Neural cell (in vitro differentiated cells): Measurements from ENCODE around the gene TNFRSF13B. TPM values are rescaled to one million over a fixed set of nuclear protein-coding genes. Genes with fewer than 3 reads are reported as not detected.

ENCODE experiments used
- H2AFZ ChIP-seq: fragments of 200-600, 300-800 bp; sonication (generic), shearing (Covaris generic); 2 replicates; pipeline ENCODE4 v1.6.0; 2014; ENCODE audit warnings: low read depth, mild to moderate bottlenecking, antibody characterized with exemption, low read length, moderate library complexity
- H3F3A ChIP-seq: fragments of 200-600 bp; shearing (Covaris generic); 2 replicates; pipeline ENCODE4 v1.6.1; 2016; ENCODE audit warnings: mild to moderate bottlenecking, moderate library complexity, mixed read lengths, antibody characterized with exemption, low read length; ENCODE audit not compliant: insufficient read depth, poor library complexity, severe bottlenecking
- H3K27ac ChIP-seq: fragments of 200-600, 300-800 bp; sonication (generic), shearing (Covaris generic); 2 replicates; pipeline ENCODE4 v1.5.1; 2014; ENCODE audit warnings: mild to moderate bottlenecking, low read length, moderate library complexity
- H3K27me3 ChIP-seq: fragments of 300-800, 200-600 bp; sonication (generic), shearing (Covaris generic); 2 replicates; pipeline ENCODE4 v1.6.0; 2014; ENCODE audit warnings: mild to moderate bottlenecking, low read depth, low read length, moderate library complexity; ENCODE audit not compliant: insufficient read depth
- H3K36me3 ChIP-seq: fragments of 300-800, 200-600 bp; sonication (generic), shearing (Covaris generic); 2 replicates; pipeline ENCODE4 v1.5.1; 2014; ENCODE audit warnings: mild to moderate bottlenecking, antibody characterized with exemption, low read length, moderate library complexity; ENCODE audit not compliant: insufficient read depth
- H3K4me2 ChIP-seq: fragments of 300-800, 200-600 bp; sonication (generic), shearing (Covaris generic); 2 replicates; pipeline ENCODE4 v1.6.0; 2014; ENCODE audit warnings: mild to moderate bottlenecking, low read length
- H3K4me3 ChIP-seq: fragments of 300-800, 200-600 bp; sonication (generic), shearing (Covaris generic); 2 replicates; pipeline ENCODE4 v1.5.1; 2014; ENCODE audit warnings: mild to moderate bottlenecking, low read length, moderate library complexity
- H3K79me2 ChIP-seq: fragments of 200-600 bp; shearing (Covaris generic); replicated peaks from 2 replicates; pipeline ENCODE4 v1.6.0; 2014; ENCODE audit warnings: mild to moderate bottlenecking, low read length, moderate library complexity; ENCODE audit not compliant: insufficient read depth
- H3K9ac ChIP-seq: fragments of 300-800, 200-600 bp; sonication (generic), shearing (Covaris generic); 2 replicates; pipeline ENCODE4 v1.6.1; 2016; ENCODE audit warnings: mild to moderate bottlenecking, low read length, mixed read lengths
- H3K9me2 ChIP-seq: fragments of 200-600 bp; shearing (Covaris generic); 2 replicates; pipeline ENCODE4 v1.6.1; 2016; ENCODE audit warnings: mild to moderate bottlenecking, low read length, mixed read lengths; ENCODE audit not compliant: insufficient read depth
- H3K9me3 ChIP-seq: fragments of 200-600, 300-800 bp; sonication (generic), shearing (Covaris generic); 2 replicates; pipeline ENCODE4 v1.6.1; 2016; ENCODE audit warnings: mild to moderate bottlenecking, mixed run types, low read length, moderate library complexity, mixed read lengths
- H4K20me1 ChIP-seq: fragments of 200-600 bp; shearing (Covaris generic); 2 replicates; pipeline ENCODE4 v1.6.1; 2016; ENCODE audit warnings: mild to moderate bottlenecking, mixed run types; ENCODE audit not compliant: insufficient read depth
- EP300 ChIP-seq: fragments of 450-650 bp; conservative IDR thresholded peaks from 2 replicates; pipeline ENCODE4 v1.6.1; 2014; ENCODE audit warnings: antibody characterized with exemption, mild to moderate bottlenecking, moderate library complexity; ENCODE audit not compliant: poor library complexity, severe bottlenecking
- EZH2 ChIP-seq: fragments of 200-600, 300-800 bp; shearing (Covaris generic), sonication (generic); IDR thresholded peaks from 2 replicates; pipeline ENCODE4 v1.6.1; 2014; ENCODE audit warnings: antibody characterized with exemption, low read length, borderline replicate concordance, mild to moderate bottlenecking; ENCODE audit not compliant: insufficient read depth, poor library complexity, severe bottlenecking
- MXI1 ChIP-seq: fragments of 450-650 bp; conservative IDR thresholded peaks from 2 replicates; pipeline ENCODE4 v1.6.1; 2014; ENCODE audit warnings: antibody characterized with exemption, mild to moderate bottlenecking; ENCODE audit not compliant: poor library complexity, severe bottlenecking
- POLR2AphosphoS5 ChIP-seq: IDR thresholded peaks from 2 replicates; pipeline ENCODE4 v1.6.1; 2012
- RAD21 ChIP-seq: fragments of 450-650 bp; conservative IDR thresholded peaks from 2 replicates; pipeline ENCODE4 v1.6.1; 2014; ENCODE audit warnings: antibody characterized with exemption, mild to moderate bottlenecking, moderate library complexity
- SMC3 ChIP-seq: fragments of 450-650 bp; conservative IDR thresholded peaks from 2 replicates; pipeline ENCODE4 v1.6.1; 2014; ENCODE audit warnings: antibody characterized with exemption, mild to moderate bottlenecking, moderate library complexity; ENCODE audit not compliant: poor library complexity
- TAF1 ChIP-seq: IDR thresholded peaks from 2 replicates; pipeline ENCODE4 v1.6.1; 2012; ENCODE audit warnings: low read depth
- polyA plus RNA-seq: library from polyadenylated mRNA; depleted of rRNA; stranded (reverse); fragments of >200 nt; gene quantifications from 2 replicates; pipeline ENCODE4 v1.2.3, GENCODE V29; 2014
- TF ChIP-seq, protein P1 (sequence below): IDR thresholded peaks from 2 replicates; pipeline ENCODE4 v1.6.1; 2012; ENCODE audit warnings: borderline replicate concordance
- TF ChIP-seq, protein P2 (sequence below): fragments of 450-650 bp; IDR thresholded peaks from 2 replicates; pipeline ENCODE4 v1.5.1; 2014; ENCODE audit warnings: antibody characterized with exemption, mild to moderate bottlenecking, moderate library complexity; ENCODE audit not compliant: poor library complexity, severe bottlenecking

TNFRSF13B gene
- polyA plus RNA-seq, 1 donor from 2014 or later = not detected

- no peak overlapping the region for H3K27ac ChIP-seq
- no peak overlapping the region for H2AFZ ChIP-seq
- no peak overlapping the region for H3K4me2 ChIP-seq
- no peak overlapping the region for H3K4me3 ChIP-seq
- no peaks in the 10 kb centered on the region for H3F3A ChIP-seq
- TF ChIP-seq MXI1 (no peak), EZH2 (no peak), TAF1 (no peak), RAD21 (no peak), EP300 (no peak)
- TF ChIP-seq, protein P1, sequence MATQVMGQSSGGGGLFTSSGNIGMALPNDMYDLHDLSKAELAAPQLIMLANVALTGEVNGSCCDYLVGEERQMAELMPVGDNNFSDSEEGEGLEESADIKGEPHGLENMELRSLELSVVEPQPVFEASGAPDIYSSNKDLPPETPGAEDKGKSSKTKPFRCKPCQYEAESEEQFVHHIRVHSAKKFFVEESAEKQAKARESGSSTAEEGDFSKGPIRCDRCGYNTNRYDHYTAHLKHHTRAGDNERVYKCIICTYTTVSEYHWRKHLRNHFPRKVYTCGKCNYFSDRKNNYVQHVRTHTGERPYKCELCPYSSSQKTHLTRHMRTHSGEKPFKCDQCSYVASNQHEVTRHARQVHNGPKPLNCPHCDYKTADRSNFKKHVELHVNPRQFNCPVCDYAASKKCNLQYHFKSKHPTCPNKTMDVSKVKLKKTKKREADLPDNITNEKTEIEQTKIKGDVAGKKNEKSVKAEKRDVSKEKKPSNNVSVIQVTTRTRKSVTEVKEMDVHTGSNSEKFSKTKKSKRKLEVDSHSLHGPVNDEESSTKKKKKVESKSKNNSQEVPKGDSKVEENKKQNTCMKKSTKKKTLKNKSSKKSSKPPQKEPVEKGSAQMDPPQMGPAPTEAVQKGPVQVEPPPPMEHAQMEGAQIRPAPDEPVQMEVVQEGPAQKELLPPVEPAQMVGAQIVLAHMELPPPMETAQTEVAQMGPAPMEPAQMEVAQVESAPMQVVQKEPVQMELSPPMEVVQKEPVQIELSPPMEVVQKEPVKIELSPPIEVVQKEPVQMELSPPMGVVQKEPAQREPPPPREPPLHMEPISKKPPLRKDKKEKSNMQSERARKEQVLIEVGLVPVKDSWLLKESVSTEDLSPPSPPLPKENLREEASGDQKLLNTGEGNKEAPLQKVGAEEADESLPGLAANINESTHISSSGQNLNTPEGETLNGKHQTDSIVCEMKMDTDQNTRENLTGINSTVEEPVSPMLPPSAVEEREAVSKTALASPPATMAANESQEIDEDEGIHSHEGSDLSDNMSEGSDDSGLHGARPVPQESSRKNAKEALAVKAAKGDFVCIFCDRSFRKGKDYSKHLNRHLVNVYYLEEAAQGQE = no peak
- no peaks in the 10 kb centered on the region for H3K36me3 ChIP-seq
- H3K9ac ChIP-seq = no peak overlapping the region
- no peaks in the 10 kb centered on the region for H3K79me2 ChIP-seq
- no peaks in the 10 kb centered on the region for H3K9me3 ChIP-seq
- no peaks in the 10 kb centered on the region for H3K9me2 ChIP-seq
- H3K27me3 ChIP-seq = no peaks in the 10 kb centered on the region
- H4K20me1 ChIP-seq = no peaks in the 10 kb centered on the region
Measured at GRCh38 chr17:16987066-16987829, 15.3 kb upstream of the TNFRSF13B start.

DNA sequence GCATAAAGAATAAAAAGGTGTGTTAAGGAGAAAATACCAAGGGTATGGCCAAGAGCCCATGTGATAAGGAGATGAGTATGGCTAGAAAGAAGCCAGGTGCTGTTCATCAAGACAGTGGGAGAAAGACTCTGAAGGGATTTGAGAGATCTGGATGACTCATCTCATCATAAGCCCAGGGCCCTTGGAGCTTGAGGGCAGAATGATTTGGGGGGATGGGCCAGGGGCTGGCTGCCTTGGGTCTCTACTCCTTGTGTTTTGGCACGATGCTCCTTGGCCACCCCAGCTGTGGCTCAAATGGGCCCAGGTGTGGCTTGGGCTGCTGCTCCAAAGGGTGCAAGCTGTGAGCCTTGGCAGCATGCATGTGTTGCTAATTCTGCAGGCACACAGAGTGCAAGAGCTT is 14.5 kb upstream of the TNFRSF13B start:
- no peak overlapping the region for H3K4me3 ChIP-seq
- H3F3A ChIP-seq = no peaks in the 10 kb centered on the region
- TF ChIP-seq, protein P1 = no peak
- TF ChIP-seq SMC3 = no peak
- TF ChIP-seq POLR2AphosphoS5 = no peak
- TF ChIP-seq RAD21 = no peak
- TF ChIP-seq, protein P2, sequence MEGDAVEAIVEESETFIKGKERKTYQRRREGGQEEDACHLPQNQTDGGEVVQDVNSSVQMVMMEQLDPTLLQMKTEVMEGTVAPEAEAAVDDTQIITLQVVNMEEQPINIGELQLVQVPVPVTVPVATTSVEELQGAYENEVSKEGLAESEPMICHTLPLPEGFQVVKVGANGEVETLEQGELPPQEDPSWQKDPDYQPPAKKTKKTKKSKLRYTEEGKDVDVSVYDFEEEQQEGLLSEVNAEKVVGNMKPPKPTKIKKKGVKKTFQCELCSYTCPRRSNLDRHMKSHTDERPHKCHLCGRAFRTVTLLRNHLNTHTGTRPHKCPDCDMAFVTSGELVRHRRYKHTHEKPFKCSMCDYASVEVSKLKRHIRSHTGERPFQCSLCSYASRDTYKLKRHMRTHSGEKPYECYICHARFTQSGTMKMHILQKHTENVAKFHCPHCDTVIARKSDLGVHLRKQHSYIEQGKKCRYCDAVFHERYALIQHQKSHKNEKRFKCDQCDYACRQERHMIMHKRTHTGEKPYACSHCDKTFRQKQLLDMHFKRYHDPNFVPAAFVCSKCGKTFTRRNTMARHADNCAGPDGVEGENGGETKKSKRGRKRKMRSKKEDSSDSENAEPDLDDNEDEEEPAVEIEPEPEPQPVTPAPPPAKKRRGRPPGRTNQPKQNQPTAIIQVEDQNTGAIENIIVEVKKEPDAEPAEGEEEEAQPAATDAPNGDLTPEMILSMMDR = no peak
- no peak for TF ChIP-seq EP300
- no peak for TF ChIP-seq TAF1
- no peak for TF ChIP-seq MXI1
- H4K20me1 ChIP-seq = no peaks in the 10 kb centered on the region
- no peaks in the 10 kb centered on the region for H3K36me3 ChIP-seq
- H3K79me2 ChIP-seq = no peaks in the 10 kb centered on the region
- no peaks in the 10 kb centered on the region for H3K9me2 ChIP-seq
- H3K9me3 ChIP-seq = no peaks in the 10 kb centered on the region
- H3K27ac ChIP-seq = no peak overlapping the region
- no peaks in the 10 kb centered on the region for H3K27me3 ChIP-seq
- no peak overlapping the region for H2AFZ ChIP-seq
- H3K4me2 ChIP-seq = no peak overlapping the region
- no peak overlapping the region for H3K9ac ChIP-seq
